Urinary bladder (tissue), 4 donors: Measurements from ENCODE around the gene SDR42E1. TPM values are rescaled to one million over a fixed set of nuclear protein-coding genes. Genes with fewer than 3 reads are reported as not detected.

Source experiments
- DNase-seq: peaks from one replicate; pipeline ENCODE4 v3.0.0-alpha.2; 2015; ENCODE audit errors: extremely low spot score
- H3K27ac ChIP-seq: one replicate; pipeline ENCODE4 v1.5.1; 2013; ENCODE audit warnings: low read depth, mild to moderate bottlenecking, moderate library complexity
- H3K36me3 ChIP-seq: one replicate; pipeline ENCODE4 v1.6.1; 2013; ENCODE audit warnings: mild to moderate bottlenecking, moderate library complexity; ENCODE audit not compliant: insufficient read depth
- H3K4me1 ChIP-seq: one replicate; pipeline ENCODE4 v1.6.1; 2013; ENCODE audit warnings: mild to moderate bottlenecking, moderate library complexity; ENCODE audit not compliant: insufficient read depth
- H3K4me3 ChIP-seq: one replicate; pipeline ENCODE4 v1.5.1; 2013; ENCODE audit warnings: low read depth, low read length
- WGBS: extraction: QIAGEN DNeasy Blood & Tissue Kit; methylation state at CpG from one replicate; pipeline ENCODE4 v1.1.7; 2013; 5-methylcytosine and 5-hydroxymethylcytosine counted together
- polyA plus RNA-seq: library from polyadenylated mRNA; stranded (reverse); fragments of 200-250 nt; gene quantifications from one replicate; pipeline ENCODE4 v1.2.3, GENCODE V29; 2013
- total RNA-seq: library from RNA; depleted of rRNA; stranded (reverse); fragments of >200 nt; gene quantifications from one replicate; pipeline ENCODE4 v1.2.3, GENCODE V29; 2014
- donor health status: healthy with polysubstance abuse.
- donor health status: healthy.

The SDR42E1 gene
- total and polyA plus RNA-seq, 2 donors: 1.3 to 5.3 TPM

DNA sequence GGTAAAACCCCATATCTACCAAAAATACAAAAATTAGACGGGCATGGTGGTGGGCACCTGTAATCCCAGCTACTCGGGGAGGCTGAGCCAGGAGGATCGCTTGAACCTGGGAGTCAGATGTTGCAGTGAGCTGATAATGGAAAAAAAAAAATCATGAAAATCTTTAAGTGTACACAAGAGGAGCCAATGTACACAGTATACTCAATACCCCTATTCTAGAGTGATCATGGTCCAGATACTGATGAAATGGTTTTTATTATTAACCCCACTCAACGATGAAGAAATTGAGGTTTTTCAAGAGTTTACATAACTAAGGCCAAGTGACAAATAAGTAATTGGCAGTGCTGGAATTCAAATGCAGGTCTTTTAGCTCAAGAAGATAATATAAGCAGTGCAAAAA, 35.3 kb upstream of the SDR42E1 start:
- DNase-seq: no peak
- Histone ChIP-seq H3K36me3 (no peaks in the 10 kb centered on the region), H3K4me3 (no peak overlapping the region), H3K27ac (no peak overlapping the region), H3K4me1 (no peaks in the 10 kb centered on the region)
- WGBS: 84% methylated on average over 4 of the region's 4 CpGs

DNA sequence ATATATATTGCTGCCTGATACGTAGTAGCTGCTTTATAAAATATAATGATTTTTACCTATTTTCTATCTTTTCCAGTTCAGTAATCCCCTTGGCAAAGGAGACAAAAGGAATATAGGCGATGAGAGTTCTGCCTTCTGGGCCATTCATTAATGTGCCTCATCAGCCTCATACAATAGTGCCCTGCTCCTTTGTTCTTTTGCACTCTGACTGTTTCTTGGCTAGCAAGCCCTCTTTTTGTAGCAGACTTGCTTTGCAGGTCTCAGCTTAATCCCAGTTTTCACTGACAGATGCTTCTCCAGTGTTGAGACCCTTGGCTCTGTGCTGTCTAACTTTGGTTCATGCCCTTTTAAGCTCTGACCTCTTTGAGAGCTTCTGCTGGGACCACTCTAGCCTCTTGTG, 34.2 kb upstream of the SDR42E1 start:
- no peak overlapping the region for H3K4me3 ChIP-seq
- no peaks in the 10 kb centered on the region for H3K4me1 ChIP-seq
- WGBS: 56% methylated on average over 2 of the region's 2 CpGs
- no peak for DNase-seq
- H3K27ac ChIP-seq: no peak overlapping the region
- no peaks in the 10 kb centered on the region for H3K36me3 ChIP-seq

DNA sequence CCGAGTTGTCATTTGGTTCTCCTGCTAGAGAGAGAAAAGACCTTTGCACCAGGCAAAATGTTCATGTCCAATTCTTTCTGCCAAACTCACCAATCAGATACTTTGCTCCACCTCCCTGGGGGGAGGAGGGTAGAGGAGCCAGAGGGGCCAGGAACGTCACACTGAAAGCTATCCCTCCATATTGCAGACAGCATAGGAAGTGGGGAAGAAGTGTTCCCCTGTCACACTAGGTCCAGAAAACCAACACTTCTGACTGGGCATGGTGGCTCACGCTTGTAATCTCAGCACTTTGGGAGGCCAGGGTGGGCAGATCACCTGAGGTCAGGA, 33.3 kb upstream of the SDR42E1 start:
- H3K36me3 ChIP-seq: no peaks in the 10 kb centered on the region
- H3K4me1 ChIP-seq: no peaks in the 10 kb centered on the region
- no peak overlapping the region for H3K4me3 ChIP-seq
- WGBS: 83% methylated on average over 3 of the region's 3 CpGs
- no peak overlapping the region for H3K27ac ChIP-seq
- no peak for DNase-seq

DNA sequence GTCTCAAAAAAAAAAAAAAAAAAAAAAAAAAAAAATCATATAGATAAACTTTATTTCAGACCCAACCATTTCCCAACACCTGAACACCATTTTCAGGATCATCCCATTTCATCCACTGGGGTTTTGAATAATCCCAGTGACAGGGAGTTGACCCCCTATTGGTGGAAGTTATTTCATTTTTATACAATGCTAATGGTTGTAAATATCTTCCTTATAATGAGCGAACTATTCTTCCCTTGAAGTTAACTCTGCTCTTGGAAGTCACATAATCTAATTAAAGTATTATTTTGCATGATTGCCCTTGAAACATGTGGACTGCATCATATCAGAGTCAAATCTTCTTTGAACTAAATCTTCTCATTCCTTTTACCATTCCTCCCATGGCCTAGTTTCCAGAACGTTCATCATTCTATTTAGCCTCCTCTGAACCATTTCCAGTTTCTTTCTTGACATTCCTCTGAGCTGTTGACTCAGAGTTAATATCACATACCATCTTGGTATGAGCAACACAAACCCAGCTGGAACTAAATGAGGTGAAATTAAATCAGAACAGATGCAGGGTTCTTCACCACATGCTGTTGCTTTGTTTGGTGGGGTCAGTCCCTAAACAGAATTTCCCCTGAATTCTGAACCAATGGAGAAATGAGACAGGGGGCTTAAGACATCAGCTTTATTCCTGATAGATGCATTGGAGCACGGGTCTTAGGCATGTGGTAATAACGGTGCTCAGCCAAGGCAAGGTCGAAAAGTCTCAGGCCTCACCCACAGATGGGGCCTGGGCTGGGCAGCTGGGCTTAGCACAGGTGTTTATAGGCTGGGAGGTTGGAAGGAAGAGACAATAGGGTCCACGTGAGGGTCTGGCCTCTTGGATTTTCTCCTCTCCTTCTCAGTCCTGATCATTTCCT, 32.7 kb upstream of the SDR42E1 start:
- DNase-seq: no peak
- Histone ChIP-seq H3K4me1 (no peaks in the 10 kb centered on the region), H3K27ac (no peak overlapping the region), H3K36me3 (no peaks in the 10 kb centered on the region), H3K4me3 (no peak overlapping the region)
- WGBS: 49% methylated on average over 6 of the region's 6 CpGs

DNA sequence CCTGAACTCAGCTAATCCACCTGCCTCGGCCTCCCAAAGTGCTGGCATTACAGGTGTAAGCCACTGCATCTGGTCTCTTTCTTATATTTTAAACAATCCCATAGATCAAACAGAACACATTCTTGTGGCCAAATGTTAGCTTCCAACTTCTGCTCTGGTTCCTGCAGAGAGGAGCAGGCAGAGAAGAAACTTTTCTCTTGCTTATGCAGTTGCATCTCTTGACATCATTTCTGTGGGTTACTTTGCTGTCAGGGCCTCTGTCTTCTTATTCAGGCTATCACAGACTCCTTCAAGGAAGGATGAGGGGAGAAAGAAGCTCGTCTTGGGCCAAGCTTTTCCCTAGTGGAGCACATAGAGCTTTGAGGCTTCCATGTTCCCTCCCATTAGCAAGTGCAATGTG, 31.6 kb upstream of the SDR42E1 start:
- WGBS: 69% methylated on average over 2 of the region's 2 CpGs
- DNase-seq: no peak
- Histone ChIP-seq H3K36me3 (no peaks in the 10 kb centered on the region), H3K4me1 (no peaks in the 10 kb centered on the region), H3K27ac (no peak overlapping the region), H3K4me3 (no peak overlapping the region)

DNA sequence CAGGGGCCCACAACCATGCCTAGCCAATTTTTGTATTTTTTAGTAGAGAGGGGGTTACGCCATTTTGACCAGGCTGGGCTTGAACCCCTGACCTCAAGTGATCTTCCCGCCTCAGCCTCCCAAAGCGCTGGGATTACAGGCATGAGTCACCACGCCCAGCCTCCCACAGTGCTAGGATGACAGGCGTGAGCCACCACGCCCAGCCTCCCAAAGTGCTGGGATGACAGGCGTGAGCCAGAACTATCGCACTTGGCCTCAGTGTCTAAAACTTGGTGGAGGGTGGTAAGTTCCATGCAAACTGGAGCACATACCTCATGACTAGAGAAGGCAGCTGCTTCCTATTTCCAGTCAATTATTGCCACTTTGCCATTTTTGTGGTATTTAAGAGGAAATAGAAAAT, 30.9 kb upstream of the SDR42E1 start:
- no peak overlapping the region for H3K27ac ChIP-seq
- H3K36me3 ChIP-seq: no peaks in the 10 kb centered on the region
- 85% methylated on average over 8 of the region's 8 CpGs for WGBS
- H3K4me3 ChIP-seq: no peak overlapping the region
- no peak for DNase-seq
- H3K4me1 ChIP-seq: no peaks in the 10 kb centered on the region

DNA sequence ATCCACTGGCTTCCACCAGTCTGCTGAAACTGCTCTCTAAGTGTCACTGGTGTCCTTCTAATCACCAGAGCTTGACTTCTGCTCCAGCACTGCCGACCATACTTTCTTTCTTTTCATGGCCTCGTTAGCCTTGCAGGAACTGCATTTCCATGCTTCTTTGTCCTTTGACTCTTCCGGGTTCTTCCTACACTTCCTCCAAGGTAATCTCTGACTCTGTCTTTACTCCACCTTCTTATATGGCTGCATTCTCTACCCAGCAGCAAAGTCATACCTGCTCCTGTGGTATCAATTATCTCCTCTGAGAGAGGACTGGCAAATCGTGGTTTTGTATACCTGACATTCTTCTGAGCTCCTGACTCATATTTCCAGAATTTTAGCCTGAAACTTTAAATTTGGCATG, 30.3 kb upstream of the SDR42E1 start:
- Histone ChIP-seq H3K4me3 (no peak overlapping the region), H3K4me1 (no peaks in the 10 kb centered on the region), H3K36me3 (no peaks in the 10 kb centered on the region), H3K27ac (no peak overlapping the region)
- no peak for DNase-seq
- WGBS: 89% methylated on average over 4 of the region's 4 CpGs

DNA sequence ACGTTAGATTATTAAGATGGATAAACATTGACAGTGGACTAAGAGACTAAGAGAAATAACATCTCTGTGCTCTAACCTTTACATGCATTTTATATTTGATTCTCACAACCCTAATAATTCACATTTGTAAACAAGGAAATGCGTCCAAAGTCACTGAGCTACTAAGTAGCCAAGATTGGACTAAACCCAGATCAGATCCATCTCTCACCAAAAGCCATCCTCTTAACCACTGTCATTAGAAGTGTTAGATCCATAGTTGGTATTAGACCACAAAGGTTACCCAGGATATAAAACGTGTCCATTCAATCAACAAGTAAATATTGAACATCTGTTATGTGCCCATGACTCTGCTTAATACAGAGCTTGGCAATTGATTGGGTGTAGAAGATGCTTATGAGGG, 29.0 kb upstream of the SDR42E1 start:
- DNase-seq: no peak
- no peak overlapping the region for H3K27ac ChIP-seq
- no peaks in the 10 kb centered on the region for H3K36me3 ChIP-seq
- H3K4me1 ChIP-seq: no peaks in the 10 kb centered on the region
- WGBS: 46% methylated on average over 3 of the region's 3 CpGs
- no peak overlapping the region for H3K4me3 ChIP-seq

DNA sequence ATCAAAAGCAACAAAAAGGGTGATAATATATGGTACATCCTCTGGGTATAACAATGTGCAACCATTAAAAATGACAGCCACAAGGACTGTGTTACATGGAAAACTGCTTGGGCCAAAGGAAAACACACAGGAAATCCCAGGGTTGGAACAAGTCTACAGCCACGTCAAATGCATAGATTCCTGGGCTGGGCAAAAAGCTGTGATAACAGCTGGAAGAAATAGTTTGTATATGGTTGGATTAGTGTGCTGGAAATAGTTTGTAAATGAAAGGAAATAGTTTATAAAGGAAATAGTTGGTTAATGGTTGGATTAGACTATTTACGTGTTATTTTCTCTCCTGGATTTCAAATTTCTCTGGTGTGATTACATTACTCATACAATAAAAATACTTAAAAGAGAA, 26.4 kb upstream of the SDR42E1 start:
- DNase-seq: no peak
- 23% methylated on average over 2 of the region's 2 CpGs for WGBS
- Histone ChIP-seq H3K36me3 (no peaks in the 10 kb centered on the region), H3K4me1 (no peaks in the 10 kb centered on the region), H3K4me3 (peak overlapping the region; percentile 62), H3K27ac (no peak overlapping the region)

DNA sequence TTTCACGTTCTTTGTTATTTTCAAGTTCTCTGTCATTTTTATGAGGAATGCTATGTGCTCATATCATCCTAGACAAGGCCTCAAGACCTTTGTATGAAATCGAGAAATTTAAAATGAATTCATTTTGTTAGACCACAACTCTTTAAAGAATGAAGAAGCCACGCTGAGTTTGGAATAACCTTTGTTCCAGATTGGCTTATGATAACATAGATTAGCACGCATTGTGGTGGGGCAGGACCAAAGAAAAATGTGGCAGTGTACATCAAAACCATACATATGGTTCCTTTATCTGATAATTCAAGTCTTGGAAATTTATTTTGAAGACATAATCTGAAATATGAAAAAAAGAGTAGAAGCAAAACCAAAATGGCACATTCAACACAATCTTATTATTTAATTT, 26.0 kb upstream of the SDR42E1 start:
- Histone ChIP-seq H3K36me3 (no peaks in the 10 kb centered on the region), H3K4me1 (no peaks in the 10 kb centered on the region), H3K4me3 (peak overlapping the region; percentile 62), H3K27ac (no peak overlapping the region)
- WGBS: 57% methylated on average over 4 of the region's 4 CpGs
- DNase-seq: no peak

DNA sequence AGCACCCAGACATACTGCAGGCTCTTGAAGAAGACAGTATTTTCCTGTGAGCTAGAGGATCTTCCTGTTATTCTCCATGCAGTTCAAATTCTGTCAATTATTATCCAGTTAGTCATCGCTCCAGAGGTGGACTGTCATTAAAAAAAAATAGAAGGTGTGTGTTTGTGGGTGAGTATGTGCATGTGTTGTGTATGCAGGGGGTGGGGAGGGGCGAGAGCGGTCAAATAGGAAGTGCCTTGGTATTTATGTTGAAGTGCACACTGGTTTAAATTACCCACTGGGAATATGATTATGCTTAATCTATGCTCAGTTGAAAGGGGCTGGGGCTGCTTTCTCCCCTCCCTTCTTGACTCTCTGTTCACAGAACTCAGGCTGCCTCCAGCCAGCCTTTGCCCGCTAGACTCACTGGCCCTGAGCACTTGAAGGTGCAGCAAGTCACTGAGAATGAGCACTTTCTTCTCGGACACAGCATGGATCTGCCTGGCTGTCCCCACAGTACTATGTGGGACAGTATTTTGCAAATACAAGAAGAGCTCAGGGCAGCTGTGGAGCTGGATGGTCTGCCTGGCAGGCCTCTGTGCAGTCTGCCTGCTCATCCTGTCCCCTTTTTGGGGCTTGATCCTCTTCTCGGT, 23.8 kb upstream of the SDR42E1 start, which contains the start of gene HSD17B2:
Gene HSD17B2, plus strand, starts transcription at position 273 of the 632 bp plus-strand sequence. Its CDS starts 172 bp downstream, at position 445.
- H3K4me1 ChIP-seq: no peaks in the 10 kb centered on the region
- no peaks in the 10 kb centered on the region for H3K36me3 ChIP-seq
- peak within 1 kb of the TSS; percentile 31 for H3K27ac ChIP-seq
- peak within 1 kb of the TSS; percentile 62 for H3K4me3 ChIP-seq
- WGBS: 53% methylated on average over 6 of the region's 6 CpGs
- no peak for DNase-seq

DNA sequence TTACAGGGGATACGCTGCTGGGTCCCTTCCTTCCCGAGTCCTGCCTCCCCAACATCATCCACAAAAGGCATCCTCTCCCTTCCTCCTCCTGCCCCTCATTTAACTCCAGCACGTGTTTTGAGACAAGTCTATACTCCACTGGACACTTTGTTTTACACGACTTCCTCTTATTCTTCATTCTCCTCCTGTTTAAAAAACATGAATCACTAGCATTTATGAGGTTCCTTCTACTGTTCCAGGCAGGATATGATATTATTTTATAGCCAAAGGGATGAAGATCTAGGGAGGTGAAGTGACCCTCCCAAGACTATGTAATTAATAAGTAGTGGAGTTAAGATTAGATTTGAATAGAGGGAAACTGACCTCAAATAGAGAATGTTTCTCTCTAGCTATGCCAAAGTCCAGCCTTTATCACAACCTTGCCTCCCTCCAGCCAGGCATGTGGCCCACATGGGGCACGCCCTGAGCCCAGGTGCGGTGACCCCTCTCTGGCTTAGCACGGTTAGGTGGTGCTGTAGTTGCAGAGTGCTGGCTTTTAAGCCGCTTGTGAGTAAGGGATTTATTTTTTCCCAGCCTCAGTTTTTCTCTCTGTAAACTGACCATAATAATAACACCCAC, 22.5 kb upstream of the SDR42E1 start:
- no peaks in the 10 kb centered on the region for H3K36me3 ChIP-seq
- WGBS: 66% methylated on average over 8 of the region's 8 CpGs
- H3K4me3 ChIP-seq: no peak overlapping the region
- DNase-seq: no peak
- H3K4me1 ChIP-seq: no peaks in the 10 kb centered on the region
- no peak overlapping the region for H3K27ac ChIP-seq

DNA sequence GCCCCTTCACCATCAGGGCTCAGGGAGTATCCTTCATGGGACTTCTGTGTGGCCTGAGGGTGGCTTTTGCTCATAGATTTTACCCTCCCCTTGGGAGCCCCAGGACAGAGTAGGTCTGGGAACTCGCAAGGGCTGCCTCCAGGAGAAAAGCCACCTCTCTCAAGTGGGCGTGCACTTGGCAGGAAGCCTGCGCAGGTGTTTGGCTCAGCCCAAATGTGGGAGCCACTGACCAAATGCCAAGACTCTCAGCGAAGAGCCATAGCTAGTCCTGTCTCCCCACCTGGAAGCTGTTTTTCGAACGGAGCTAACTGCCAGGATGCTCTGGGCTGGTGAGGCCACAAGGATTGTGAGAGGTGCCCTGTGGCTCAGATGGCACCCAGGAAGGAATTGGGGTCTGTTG, 21.7 kb upstream of the SDR42E1 start:
- DNase-seq: no peak
- 90% methylated on average over 6 of the region's 6 CpGs for WGBS
- H3K27ac ChIP-seq: no peak overlapping the region
- no peaks in the 10 kb centered on the region for H3K4me1 ChIP-seq
- no peaks in the 10 kb centered on the region for H3K36me3 ChIP-seq
- no peak overlapping the region for H3K4me3 ChIP-seq
